ENCODE results near the gene C10orf105.

Gene C10orf105

DNA sequence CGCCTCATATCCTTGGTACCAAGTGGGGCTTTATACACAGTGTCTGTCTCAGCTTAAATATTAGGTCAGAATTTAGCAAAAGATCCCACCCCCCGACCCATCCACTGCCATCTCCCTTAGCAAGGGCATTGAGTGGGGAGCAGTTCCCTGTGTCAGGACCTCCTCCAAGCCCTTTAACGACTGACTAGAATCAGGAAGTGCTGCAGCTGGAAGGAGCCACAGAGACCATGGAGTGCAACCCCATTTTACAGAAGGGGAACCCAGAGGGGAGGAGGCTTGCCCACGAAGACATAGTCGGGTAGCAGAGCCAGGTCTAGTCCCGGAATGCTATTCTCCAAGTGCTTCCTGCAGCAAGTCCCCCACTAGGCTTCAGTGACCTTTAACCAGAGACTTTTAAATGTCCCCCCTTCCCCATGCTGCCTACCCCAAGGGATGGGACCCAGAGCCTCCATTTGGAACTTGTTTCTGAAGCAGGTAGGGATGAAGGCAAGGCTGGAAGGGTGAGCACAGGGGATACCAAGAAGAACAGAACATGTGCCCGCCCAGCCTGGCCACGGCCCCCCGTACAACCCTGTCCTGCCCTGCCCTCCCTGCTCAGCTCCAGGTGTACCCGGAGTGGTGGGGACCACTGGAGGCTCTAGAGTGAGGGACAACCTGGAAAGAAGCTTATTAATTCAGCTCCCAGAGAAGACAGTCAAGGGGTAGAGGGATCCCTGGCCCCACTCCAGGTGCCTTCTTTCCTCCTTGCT lies 41.3 kb downstream of the C10orf105 start:
- FAIRE-seq (no peak), DNase-seq (ENCODE audit: low spot score) (no peak)

DNA sequence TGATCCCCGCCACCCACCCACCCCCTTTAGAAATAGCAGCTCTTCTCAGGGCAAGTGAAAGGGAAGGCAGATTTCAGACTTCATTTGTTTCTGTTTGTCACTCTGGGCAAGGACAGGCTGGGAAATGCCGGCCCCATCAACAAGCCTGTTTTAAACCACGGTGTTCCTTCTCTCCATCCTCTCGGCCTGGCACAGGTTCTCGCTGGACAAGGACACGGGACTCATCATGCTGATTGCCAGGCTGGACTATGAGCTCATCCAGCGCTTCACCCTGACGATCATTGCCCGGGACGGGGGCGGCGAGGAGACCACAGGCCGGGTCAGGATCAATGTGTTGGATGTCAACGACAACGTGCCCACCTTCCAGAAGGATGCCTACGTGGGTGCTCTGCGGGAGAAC lies 42.3 kb downstream of the C10orf105 start:
- DNase-seq (ENCODE audit: low spot score) = no peak
- FAIRE-seq = no peak

GRCh38 chr10:71675295-71675970 lies 44.1 kb downstream of the C10orf105 start:
- FAIRE-seq (no peak), DNase-seq (ENCODE audit: low spot score) (no peak)

DNA sequence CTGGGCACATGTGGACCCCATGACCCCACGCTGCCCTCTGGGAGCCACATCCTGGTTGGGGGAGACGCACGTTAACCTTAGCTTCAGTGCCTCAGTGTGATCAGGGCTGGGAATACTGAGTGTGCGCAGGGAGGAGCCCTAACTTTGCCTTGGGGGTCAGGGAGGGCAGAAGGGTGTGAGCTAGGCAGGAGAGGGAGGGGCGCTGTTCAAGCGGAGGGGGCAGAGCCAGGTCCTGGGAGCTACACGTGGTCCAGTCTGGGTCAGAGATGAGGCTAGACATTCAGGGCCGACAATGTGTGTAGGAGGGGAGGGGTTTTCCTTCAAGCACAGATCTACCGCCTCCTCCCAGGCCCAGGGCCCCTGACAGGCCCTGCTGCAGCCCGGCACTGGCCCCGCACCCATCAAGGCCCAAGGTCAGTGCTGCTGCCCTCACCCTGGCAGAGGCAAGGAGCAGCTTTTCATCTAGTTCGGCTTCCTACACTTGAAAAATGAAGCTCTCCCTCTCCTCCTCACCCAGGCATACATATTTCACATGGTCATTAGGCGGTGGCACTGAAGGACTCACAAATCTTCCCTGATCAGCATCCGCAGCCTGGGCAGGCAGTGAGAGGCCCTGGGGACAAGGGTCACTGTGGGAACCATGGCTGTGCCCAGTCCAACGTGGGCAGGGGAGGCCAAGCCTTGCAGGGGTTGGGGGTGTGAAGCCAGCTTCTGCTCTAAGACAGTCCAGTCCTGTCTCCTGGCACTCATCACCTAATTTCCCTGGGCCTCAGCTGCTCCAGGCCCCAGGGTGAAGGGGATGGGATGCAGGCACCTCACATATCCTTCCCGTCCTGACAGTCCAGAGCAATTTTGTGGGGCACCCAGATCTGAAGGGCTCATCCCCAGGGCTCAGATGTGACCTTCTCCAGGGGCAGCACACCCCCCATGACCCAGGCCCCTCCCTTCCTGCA lies 47.3 kb downstream of the C10orf105 start:
- FAIRE-seq = no peak
- no peak for DNase-seq (ENCODE audit: low spot score)

DNA sequence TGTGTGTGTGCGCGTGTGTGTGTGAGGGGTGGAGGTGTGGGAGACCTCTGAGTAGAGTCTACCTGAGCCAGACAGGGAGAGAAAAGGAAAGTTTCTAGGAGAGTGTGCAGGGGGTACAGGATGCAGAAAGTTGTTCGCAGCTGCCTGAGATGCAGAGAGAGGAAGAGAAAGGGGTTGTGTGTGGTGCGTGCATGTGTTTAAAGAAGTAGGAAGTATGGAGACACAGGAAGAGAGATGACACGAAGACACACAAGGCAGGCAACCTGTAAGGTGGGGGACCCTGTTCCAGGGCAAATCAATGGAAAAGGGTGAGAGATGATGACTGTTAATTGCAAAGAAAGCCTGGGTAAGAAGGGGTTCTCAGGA lies 52.2 kb downstream of the C10orf105 start:
- DNase-seq (ENCODE audit: low spot score) = no peak
- FAIRE-seq = no peak

GRCh38 chr10:71666639-71667386 lies 52.8 kb downstream of the C10orf105 start:
- no peak for DNase-seq (ENCODE audit: low spot score)
- FAIRE-seq = no peak

DNA sequence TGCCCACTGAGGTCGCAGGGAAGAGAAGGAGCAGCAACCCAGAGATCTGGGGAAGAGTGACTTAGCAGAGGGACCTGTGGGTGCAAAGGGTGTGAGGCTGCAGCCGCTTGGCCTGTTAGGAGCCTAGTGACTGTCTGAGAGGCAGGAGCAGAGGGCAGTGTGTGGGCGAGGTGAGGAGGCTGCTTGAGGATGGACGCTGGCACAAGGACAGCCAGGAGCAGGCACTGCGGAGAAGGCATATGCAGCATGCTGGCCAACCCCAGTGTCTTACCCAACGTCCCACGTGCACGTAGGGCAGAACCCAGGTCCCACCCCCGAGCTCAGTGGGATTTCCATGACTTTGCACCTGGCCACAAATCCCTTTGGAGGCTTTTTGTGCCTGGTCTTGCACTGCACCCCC lies 54.1 kb downstream of the C10orf105 start:
- no peak for DNase-seq (ENCODE audit: low spot score)
- FAIRE-seq = no peak

DNA sequence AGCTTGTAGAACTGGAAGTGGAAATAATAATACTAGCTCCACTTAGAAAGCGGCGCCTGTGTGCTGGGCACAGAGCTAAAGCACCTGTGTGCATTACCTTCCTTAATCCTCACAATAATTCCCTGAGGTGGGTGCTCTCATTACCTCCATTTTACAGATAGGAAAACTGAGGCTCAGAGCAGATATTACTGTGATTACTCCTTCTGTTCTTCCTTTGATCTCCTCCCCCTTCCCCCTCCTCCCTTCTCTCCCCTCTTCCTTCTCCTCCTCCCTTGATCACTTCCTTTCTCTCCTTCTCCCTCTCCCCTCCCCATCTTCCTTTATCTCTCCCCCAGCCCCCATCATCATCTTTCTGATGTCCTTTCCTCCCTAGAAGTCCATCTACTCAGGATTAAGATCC lies 55.0 kb downstream of the C10orf105 start:
- DNase-seq (ENCODE audit: low spot score) = no peak
- FAIRE-seq = no peak

GRCh38 chr10:71663311-71663710 lies 56.3 kb downstream of the C10orf105 start:
- DNase-seq (ENCODE audit: low spot score) = no peak
- FAIRE-seq = no peak

DNA sequence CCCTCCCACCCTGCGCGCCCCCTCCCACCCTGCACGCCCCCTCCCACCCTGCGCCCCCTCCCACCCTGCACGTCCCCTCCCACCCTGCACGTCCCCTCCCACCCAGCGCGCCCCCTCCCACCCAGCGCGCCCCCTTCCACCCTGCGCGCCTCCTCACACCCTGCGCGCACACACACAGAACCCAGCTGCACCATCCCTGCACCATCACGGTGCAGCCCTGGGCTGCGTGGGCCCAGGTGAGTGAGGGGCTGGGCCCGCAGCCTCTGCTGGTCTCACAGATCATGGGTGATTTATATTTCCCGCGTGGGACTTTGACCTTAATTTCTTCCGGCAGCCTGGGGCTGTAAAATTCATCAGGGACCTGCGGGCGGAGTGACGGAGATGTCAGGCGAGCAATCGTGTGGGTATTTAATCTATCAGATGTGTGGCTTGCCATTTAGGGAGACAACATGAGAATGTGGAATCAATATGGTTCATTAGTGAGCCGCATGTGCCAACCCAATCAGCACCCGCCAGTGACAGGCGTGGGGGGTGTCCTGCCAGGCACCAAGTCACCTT lies 57.7 kb downstream of the C10orf105 start:
- FAIRE-seq = no peak
- no peak for DNase-seq (ENCODE audit: low spot score)
